ENCODE results near the gene MT1H.
"Not testable (repeated sequence)": the region's sequence is repeated elsewhere in the genome, so short reads cannot be mapped to it uniquely, and the experiment has no call there.

The MT1H gene

DNA sequence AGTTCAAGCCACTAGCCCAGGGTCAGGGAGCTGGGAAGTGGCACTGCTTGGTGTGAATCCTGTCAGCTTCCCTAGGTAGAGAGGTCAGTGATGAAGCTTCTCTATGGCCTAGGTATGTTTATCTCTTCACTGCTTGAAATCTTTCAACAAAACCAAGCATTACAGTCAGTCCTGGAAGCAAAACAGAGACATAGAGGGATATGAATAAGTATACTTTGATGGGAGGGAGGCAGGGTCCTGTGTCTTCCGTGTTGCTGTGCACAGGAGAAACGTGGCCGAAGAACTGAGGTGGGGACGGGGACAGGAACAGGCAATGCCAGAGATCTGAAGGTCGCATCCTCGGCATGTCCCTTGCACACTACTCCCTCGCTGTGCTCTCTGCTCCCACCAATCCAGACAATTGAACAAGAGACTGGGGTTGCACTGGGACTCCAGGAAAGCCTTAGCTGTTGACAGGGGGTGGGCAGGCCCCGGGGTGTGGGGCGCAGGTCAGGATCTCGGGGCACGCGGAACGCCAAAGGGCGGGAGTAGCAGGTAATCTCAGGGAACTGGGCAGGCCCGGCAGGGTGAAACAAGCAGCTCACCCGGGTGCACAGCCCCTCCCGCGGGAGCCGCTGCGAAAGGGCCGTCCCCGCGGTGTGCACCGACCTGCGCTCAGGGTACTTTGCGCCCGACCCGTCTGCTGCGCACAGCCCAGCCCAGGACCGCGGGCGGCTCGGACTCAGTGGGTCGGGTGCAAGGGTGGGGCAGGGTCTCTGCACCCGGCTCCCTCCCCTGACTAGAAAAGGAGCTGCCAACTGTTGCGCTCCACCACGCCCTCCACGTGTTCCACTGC, at the start of gene MT1H:
MT1H (plus strand) TSS at position 810 of the 835 bp plus-strand sequence. CDS start 71 bp downstream, outside the sequence.
- no peak for DNase-seq (ENCODE audit: low read depth in 2 of 2)

- DNase-seq (ENCODE audit: low read depth in 2 of 2), result no peak
These were observed 49.2 kb upstream of the MT1H start for GRCh38 chr16:56620339-56620897.

- not testable (repeated sequence) for DNase-seq (ENCODE audit: low read depth in 2 of 2)
These were observed 47.8 kb upstream of the MT1H start for GRCh38 chr16:56621665-56622445.

GRCh38 chr16:56623184-56623583, 46.4 kb upstream of the MT1H start:
- DNase-seq (ENCODE audit: low read depth in 2 of 2), result not testable (repeated sequence)

DNA sequence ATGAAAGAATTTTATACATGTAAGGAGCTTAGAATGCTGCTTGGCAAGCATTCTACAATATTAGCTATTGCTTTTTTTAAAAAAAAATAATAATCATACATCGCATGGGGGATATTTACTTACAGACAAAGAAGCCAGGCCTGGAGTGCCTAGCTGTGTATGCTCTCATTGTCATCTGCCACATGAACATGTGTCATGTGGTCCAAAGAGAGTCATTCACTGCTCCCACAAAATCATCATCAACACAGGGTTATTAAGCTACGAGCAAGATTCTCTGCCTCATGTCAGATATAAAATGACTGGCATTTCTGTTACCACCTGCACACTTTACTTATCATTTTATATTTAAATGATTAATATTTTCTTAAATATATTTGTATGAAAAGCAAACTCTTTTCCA, 46.0 kb upstream of the MT1H start:
- DNase-seq (ENCODE audit: low read depth in 2 of 2), result no peak

GRCh38 chr16:56625140-56625942, 44.3 kb upstream of the MT1H start, which contains the start of gene MT1E:
Gene MT1E (plus strand): TSS chr16:56625781. CDS start chr16:56625852, 71 bp downstream.
- peak in 1 of 2 donors; percentile 58 for DNase-seq (ENCODE audit: low read depth in 2 of 2)

GRCh38 chr16:56625943-56626654, 43.5 kb upstream of the MT1H start:
- no peak for DNase-seq (ENCODE audit: low read depth in 2 of 2)

GRCh38 chr16:56626685-56627084, 42.9 kb upstream of the MT1H start:
- no peak for DNase-seq (ENCODE audit: low read depth in 2 of 2)

- DNase-seq (ENCODE audit: low read depth in 2 of 2), result no peak
These were observed 40.9 kb upstream of the MT1H start for GRCh38 chr16:56628486-56629350.

GRCh38 chr16:56629531-56629930, 40.1 kb upstream of the MT1H start:
- no peak for DNase-seq (ENCODE audit: low read depth in 2 of 2)

- no peak for DNase-seq (ENCODE audit: low read depth in 2 of 2)
These were observed 39.5 kb upstream of the MT1H start for GRCh38 chr16:56630134-56630533.

DNA sequence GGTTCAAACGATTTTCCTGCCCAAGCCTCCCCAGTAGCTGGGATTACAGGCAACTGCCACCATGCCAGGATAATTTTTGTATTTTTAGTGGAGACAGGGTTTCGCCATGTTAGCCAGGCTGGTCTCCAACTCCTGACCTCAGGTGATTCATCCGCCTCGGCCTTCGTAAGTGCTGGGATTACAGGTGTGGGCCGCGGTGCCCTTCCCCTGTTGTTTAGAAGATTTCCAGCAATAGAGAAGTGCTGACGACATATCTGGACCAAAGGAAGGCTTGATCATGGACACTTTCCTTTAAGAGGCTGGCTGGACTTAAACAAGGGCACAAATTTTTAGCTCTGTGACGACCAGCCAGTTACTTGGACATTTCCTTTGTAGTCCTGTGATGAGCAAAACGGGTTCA, 38.4 kb upstream of the MT1H start:
- DNase-seq (ENCODE audit: low read depth in 2 of 2), result no peak

- no peak for DNase-seq (ENCODE audit: low read depth in 2 of 2)
These were observed 37.8 kb upstream of the MT1H start for GRCh38 chr16:56631832-56632155.

GRCh38 chr16:56632156-56632847, 37.3 kb upstream of the MT1H start, which contains the start of gene MT1M:
Gene MT1M (plus strand): TSS chr16:56632659. CDS start chr16:56632732, 73 bp downstream.
- DNase-seq (ENCODE audit: low read depth in 2 of 2), result no peak

DNA sequence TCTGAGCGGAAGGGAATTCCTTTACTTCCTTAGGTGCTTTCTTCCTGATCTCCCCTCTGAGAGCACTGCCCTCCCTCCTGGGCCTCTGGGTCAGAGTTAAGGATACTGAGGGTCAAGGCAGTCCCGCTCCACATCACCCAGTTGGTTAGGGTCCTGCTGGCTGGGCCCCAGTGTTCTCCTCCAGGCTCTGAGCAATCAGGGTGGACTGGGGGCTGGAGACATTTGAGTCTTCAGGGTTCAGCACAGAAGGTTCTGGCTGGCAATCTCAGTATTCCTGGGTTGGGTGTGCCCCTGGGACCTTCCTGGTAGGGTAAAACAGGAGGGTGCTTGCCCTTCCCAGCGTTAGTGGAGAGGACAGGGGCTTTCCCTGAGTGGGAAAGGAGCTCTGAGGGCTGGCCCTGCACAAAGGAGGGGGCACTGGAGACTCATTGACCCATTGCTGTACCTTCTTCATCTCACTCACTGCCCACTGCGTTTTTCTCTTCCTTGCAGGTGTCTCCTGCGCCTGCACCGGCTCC, 36.7 kb upstream of the MT1H start:
- DNase-seq (ENCODE audit: low read depth in 2 of 2), result no peak

GRCh38 chr16:56633535-56633934, 36.1 kb upstream of the MT1H start:
- DNase-seq (ENCODE audit: low read depth in 2 of 2), result no peak

DNA sequence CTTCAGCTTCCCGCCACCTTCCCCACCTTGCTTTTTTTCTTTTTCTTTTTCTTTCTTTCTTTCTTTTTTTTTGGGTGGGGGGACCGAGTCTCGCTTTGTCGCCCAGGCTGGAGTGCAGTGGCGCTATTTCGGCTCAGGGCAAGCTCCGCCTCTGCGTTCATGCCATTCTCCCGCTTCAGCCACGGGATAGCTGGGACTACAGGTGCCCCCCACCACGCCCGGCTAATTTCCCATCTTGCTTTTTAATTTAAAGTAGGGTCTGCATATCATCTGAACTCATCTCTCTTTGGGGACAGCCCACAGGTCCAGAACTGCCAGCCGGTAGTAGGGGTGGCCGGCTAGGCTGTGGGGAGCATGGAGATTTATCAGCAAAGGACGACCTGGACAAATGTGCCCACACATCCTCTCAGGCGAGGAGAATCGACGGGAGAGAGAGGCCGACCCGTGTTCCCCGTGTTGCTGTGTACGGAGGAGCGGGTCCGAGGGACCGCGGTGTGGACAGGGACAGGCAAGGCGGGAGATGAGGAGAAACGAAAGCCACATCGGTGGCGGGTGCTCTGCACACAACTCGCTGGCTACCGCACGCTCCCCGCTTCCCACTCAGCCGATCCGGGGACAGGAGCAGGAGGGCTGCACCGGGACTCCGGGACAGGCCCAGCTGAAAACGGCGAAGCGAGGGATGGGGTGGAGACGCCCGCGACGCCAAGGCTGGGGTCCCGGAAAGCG, 34.7 kb upstream of the MT1H start:
- no peak for DNase-seq (ENCODE audit: low read depth in 2 of 2)

DNA sequence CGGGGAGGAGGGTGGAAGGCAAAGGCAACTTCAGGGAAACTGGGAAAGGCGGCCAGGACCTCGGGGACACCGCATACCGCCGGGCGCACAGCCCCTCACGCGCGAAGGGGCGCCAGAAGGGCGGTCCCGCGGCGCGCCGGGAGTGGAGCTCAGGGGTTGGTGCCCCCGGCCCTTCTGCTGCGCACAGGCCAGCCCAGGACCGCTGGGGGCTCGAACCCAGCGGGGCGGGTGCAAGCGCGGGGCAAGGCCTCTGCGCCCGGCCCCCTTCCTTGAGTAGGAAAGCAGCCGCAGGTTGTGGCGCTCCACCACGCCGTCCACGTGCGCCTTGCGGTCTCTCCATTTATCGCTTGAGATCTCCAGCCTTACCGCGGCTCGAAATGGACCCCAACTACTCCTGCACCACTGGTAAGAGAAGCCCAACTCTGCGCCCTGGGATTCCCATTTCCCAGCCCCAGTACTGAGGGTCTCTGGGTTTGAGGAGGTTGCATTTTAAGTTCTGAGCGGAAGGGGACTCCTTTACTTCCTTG, 34.1 kb upstream of the MT1H start:
- DNase-seq (ENCODE audit: low read depth in 2 of 2), result no peak

Measured in stimulated activated CD4-positive, alpha-beta T cell treated with anti-CD3 and anti-CD28 coated beads, Interleukin-1b, Interleukin-23, amount 100 ng/mL, for 4 hours (primary cell).